ENCODE data around the gene PLXNB2.

GRCh38 chr22:50260801-50261614 lies 46.4 kb downstream of the PLXNB2 start:
- TF ChIP-seq EZH2 (IDR thresholded peaks at IDR 0.05; ENCODE audit: insufficient read depth, poor library complexity, severe bottlenecking) (no peak), EZH2phosphoT487 (IDR thresholded peaks at IDR 0.05; ENCODE audit: insufficient read depth, low read depth) (no peak)
